Neural cell (in vitro differentiated cells): ENCODE data around the gene IL23R.

ENCODE experiments used
- CTCF ChIP-seq: fragments of 450-650 bp; IDR thresholded peaks from 2 replicates; pipeline ENCODE4 v1.5.1; 2014; ENCODE audit warnings: antibody characterized with exemption, mild to moderate bottlenecking, moderate library complexity; ENCODE audit not compliant: poor library complexity, severe bottlenecking
- EP300 ChIP-seq: fragments of 450-650 bp; conservative IDR thresholded peaks from 2 replicates; pipeline ENCODE4 v1.6.1; 2014; ENCODE audit warnings: antibody characterized with exemption, mild to moderate bottlenecking, moderate library complexity; ENCODE audit not compliant: poor library complexity, severe bottlenecking
- EZH2 ChIP-seq: fragments of 200-600, 300-800 bp; shearing (Covaris generic), sonication (generic); IDR thresholded peaks from 2 replicates; pipeline ENCODE4 v1.6.1; 2014; ENCODE audit warnings: antibody characterized with exemption, low read length, borderline replicate concordance, mild to moderate bottlenecking; ENCODE audit not compliant: insufficient read depth, poor library complexity, severe bottlenecking
- POLR2AphosphoS5 ChIP-seq: IDR thresholded peaks from 2 replicates; pipeline ENCODE4 v1.6.1; 2012
- TAF1 ChIP-seq: IDR thresholded peaks from 2 replicates; pipeline ENCODE4 v1.6.1; 2012; ENCODE audit warnings: low read depth
- TF ChIP-seq, protein P1 (sequence below): IDR thresholded peaks from 2 replicates; pipeline ENCODE4 v1.6.1; 2012; ENCODE audit warnings: borderline replicate concordance

DNA sequence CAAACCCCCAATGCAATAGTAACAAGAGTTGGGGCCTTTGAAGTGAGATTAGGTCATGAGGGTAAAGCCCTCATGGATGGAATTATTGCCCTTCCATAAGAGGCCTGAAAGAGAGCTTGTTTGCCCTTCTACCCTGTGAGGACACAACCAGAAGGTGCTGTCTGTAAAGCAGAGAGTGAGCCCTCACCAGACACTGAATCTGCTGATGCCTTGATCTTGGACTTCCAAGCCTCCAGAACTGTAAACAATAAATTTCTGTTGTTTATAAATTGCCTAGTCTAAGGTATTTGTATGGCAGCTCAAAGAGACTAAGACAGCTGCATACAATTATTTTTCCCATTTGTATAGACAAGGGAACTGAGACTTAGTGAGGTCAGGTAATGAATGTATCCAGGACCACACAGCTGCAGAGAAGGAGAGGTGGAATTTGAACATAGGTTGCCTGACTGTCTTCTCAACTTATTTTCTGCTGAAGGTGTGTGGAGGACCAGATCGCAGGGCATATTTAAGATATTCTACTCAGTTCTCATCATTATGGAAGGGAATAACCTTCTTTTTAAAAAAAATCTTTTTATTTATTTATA lies 18.7 kb downstream of the IL23R start:
- TF ChIP-seq EZH2 (no peak), CTCF (no peak), TAF1 (no peak), EP300 (no peak), POLR2AphosphoS5 (no peak)
- TF ChIP-seq, protein P1, sequence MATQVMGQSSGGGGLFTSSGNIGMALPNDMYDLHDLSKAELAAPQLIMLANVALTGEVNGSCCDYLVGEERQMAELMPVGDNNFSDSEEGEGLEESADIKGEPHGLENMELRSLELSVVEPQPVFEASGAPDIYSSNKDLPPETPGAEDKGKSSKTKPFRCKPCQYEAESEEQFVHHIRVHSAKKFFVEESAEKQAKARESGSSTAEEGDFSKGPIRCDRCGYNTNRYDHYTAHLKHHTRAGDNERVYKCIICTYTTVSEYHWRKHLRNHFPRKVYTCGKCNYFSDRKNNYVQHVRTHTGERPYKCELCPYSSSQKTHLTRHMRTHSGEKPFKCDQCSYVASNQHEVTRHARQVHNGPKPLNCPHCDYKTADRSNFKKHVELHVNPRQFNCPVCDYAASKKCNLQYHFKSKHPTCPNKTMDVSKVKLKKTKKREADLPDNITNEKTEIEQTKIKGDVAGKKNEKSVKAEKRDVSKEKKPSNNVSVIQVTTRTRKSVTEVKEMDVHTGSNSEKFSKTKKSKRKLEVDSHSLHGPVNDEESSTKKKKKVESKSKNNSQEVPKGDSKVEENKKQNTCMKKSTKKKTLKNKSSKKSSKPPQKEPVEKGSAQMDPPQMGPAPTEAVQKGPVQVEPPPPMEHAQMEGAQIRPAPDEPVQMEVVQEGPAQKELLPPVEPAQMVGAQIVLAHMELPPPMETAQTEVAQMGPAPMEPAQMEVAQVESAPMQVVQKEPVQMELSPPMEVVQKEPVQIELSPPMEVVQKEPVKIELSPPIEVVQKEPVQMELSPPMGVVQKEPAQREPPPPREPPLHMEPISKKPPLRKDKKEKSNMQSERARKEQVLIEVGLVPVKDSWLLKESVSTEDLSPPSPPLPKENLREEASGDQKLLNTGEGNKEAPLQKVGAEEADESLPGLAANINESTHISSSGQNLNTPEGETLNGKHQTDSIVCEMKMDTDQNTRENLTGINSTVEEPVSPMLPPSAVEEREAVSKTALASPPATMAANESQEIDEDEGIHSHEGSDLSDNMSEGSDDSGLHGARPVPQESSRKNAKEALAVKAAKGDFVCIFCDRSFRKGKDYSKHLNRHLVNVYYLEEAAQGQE = no peak
